GM21360 (cell line): ENCODE results near the gene ANO3.

Experiments
- ATAC-seq: cut with Tn5 transposase; IDR thresholded peaks from one replicate; pipeline ENCODE4 v1.9.1; 2021; ENCODE audit warnings: mild to moderate bottlenecking, moderate library complexity; ENCODE audit not compliant: unreplicated experiment

Gene ANO3

GRCh38 chr11:26353010-26353409 lies 21.1 kb downstream of the ANO3 start:
- no peak for ATAC-seq

- no peak for ATAC-seq
These were observed 27.1 kb downstream of the ANO3 start for GRCh38 chr11:26359055-26359454.

GRCh38 chr11:26365284-26365683 lies 33.4 kb downstream of the ANO3 start:
- ATAC-seq, result no peak

- ATAC-seq, result no peak
These were observed 45.7 kb downstream of the ANO3 start for GRCh38 chr11:26377619-26378018.

GRCh38 chr11:26399336-26399735 lies 67.4 kb downstream of the ANO3 start:
- ATAC-seq, result no peak

- no peak for ATAC-seq
These were observed 78.9 kb downstream of the ANO3 start for GRCh38 chr11:26410706-26411366.

- no peak for ATAC-seq
These were observed 81.0 kb downstream of the ANO3 start for GRCh38 chr11:26412955-26413354.

- no peak for ATAC-seq
These were observed 86.5 kb downstream of the ANO3 start for GRCh38 chr11:26418386-26418912.

- ATAC-seq, result no peak
These were observed 88.4 kb downstream of the ANO3 start for GRCh38 chr11:26420331-26420730.

GRCh38 chr11:26424255-26424654 lies 92.3 kb downstream of the ANO3 start:
- ATAC-seq, result no peak

GRCh38 chr11:26439854-26440253 lies 107.9 kb downstream of the ANO3 start:
- no peak for ATAC-seq

GRCh38 chr11:26442131-26442530 lies 110.2 kb downstream of the ANO3 start:
- no peak for ATAC-seq

- no peak for ATAC-seq
These were observed 111.7 kb downstream of the ANO3 start for GRCh38 chr11:26443617-26444016.

GRCh38 chr11:26457636-26458035 lies 125.7 kb downstream of the ANO3 start:
- no peak for ATAC-seq

GRCh38 chr11:26465274-26465673 lies 133.3 kb downstream of the ANO3 start:
- ATAC-seq, result no peak

GRCh38 chr11:26467506-26467905 lies 135.6 kb downstream of the ANO3 start:
- ATAC-seq, result no peak

GRCh38 chr11:26470992-26471391 lies 139.1 kb downstream of the ANO3 start:
- no peak for ATAC-seq

GRCh38 chr11:26473216-26474194 lies 141.6 kb downstream of the ANO3 start:
- no peak for ATAC-seq

GRCh38 chr11:26474401-26474800 lies 142.5 kb downstream of the ANO3 start:
- ATAC-seq, result no peak

- no peak for ATAC-seq
These were observed 145.5 kb downstream of the ANO3 start for GRCh38 chr11:26477396-26477795.

- no peak for ATAC-seq
These were observed 146.8 kb downstream of the ANO3 start for GRCh38 chr11:26478710-26479109.

GRCh38 chr11:26480041-26480440 lies 148.1 kb downstream of the ANO3 start:
- no peak for ATAC-seq
